Fibroblast of lung (primary cell): ENCODE data around the gene LTA4H. TPM values are rescaled to one million over a fixed set of nuclear protein-coding genes. Genes with fewer than 3 reads are reported as not detected.

Experiments
- DNase-seq, 2 donors: peaks; one replicate each; pipeline versions ENCODE4 v3.0.0 to v3.0.0-alpha.2; 2010; ENCODE audit warnings: low read depth in 2 of 2
- H2AFZ ChIP-seq: 2 replicates; pipeline ENCODE4 v1.5.1; 2012; ENCODE audit warnings: low read length, control low read depth, inconsistent platforms
- H3K27ac ChIP-seq: 2 replicates; pipeline ENCODE4 v1.5.1; 2011; ENCODE audit warnings: low read length, control low read depth; ENCODE audit not compliant: insufficient read depth
- H3K27me3 ChIP-seq: 2 replicates; pipeline ENCODE4 v1.5.1; 2011; ENCODE audit warnings: mild to moderate bottlenecking, low read length; ENCODE audit not compliant: control insufficient read depth, insufficient read depth
- H3K36me3 ChIP-seq: 2 replicates; pipeline ENCODE4 v1.5.1; 2011; ENCODE audit warnings: low read length; ENCODE audit not compliant: control insufficient read depth, insufficient read depth
- H3K4me1 ChIP-seq: 2 replicates; pipeline ENCODE4 v1.5.1; 2011; ENCODE audit warnings: low read length; ENCODE audit not compliant: control insufficient read depth, insufficient read depth; ENCODE audit errors: extremely low read depth
- H3K4me2 ChIP-seq: 2 replicates; pipeline ENCODE4 v1.5.1; 2011; ENCODE audit warnings: low read length, control low read depth; ENCODE audit not compliant: insufficient read depth; ENCODE audit errors: extremely low read depth
- H3K4me3 ChIP-seq, 4 experiments: fragments of 200-600 bp in 1 of 4; sonication (generic) in 1 of 4; replicated peaks in 1 of 4; 2 replicates each; pipeline ENCODE4 v1.5.1; 2011 to 2016; ENCODE audit warnings: low read length in 4 of 4, low read depth in 3 of 4, mild to moderate bottlenecking in 3 of 4, control low read depth in 2 of 4, inconsistent platforms in 1 of 4, mixed read lengths in 1 of 4; ENCODE audit not compliant: insufficient read depth in 1 of 4; ENCODE audit errors: control extremely low read depth in 1 of 4
- H3K79me2 ChIP-seq: 2 replicates; pipeline ENCODE4 v1.5.1; 2012; ENCODE audit warnings: mild to moderate bottlenecking, low read length, inconsistent platforms; ENCODE audit not compliant: control insufficient read depth, insufficient read depth
- H3K9ac ChIP-seq: 2 replicates; pipeline ENCODE4 v1.5.1; 2011; ENCODE audit warnings: mild to moderate bottlenecking, low read length, control low read depth; ENCODE audit not compliant: insufficient read depth
- H3K9me3 ChIP-seq: 2 replicates; pipeline ENCODE4 v1.5.1; 2012; ENCODE audit warnings: low read depth, low read length; ENCODE audit not compliant: control insufficient read depth, insufficient read depth
- H4K20me1 ChIP-seq: 2 replicates; pipeline ENCODE4 v1.5.1; 2011; ENCODE audit warnings: low read length; ENCODE audit not compliant: control insufficient read depth, insufficient read depth; ENCODE audit errors: extremely low read depth
- EZH2 ChIP-seq: IDR thresholded peaks from 2 replicates; pipeline ENCODE4 v1.5.1; 2012; ENCODE audit warnings: low read length, control low read depth, mild to moderate bottlenecking; ENCODE audit errors: missing control alignments
- polyA plus RNA-seq, 2 donors: library from polyadenylated mRNA; depleted of rRNA in 1 of 2; stranded (reverse) in 1 of 2; unstranded in 1 of 2; fragments of >200 nt; gene quantifications; 2 replicates each; pipeline ENCODE4 v1.2.1, GENCODE V29; 2011 to 2012; ENCODE audit warnings: missing spikeins in 1 of 2
- total RNA-seq: library from RNA; depleted of rRNA; stranded (reverse); fragments of >200 nt; gene quantifications from 2 replicates; pipeline ENCODE4 v1.2.1, GENCODE V29; 2014
- TF ChIP-seq, protein P1 (sequence below), 2 donors: IDR thresholded peaks in 1 of 2; conservative IDR thresholded peaks in 1 of 2; 1 replicate in 1 of 2; 2 replicates in 1 of 2; pipeline ENCODE4 v1.5.1; 2011 to 2012; ENCODE audit warnings: low read length in 2 of 2, control low read depth in 1 of 2, inconsistent platforms in 1 of 2, low read depth in 1 of 2, mild to moderate bottlenecking in 1 of 2

LTA4H gene
- total and polyA plus RNA-seq, 2 donors (not counting 1 experiment from before 2014, with no cell fraction given), result 81.1 to 100 TPM

DNA sequence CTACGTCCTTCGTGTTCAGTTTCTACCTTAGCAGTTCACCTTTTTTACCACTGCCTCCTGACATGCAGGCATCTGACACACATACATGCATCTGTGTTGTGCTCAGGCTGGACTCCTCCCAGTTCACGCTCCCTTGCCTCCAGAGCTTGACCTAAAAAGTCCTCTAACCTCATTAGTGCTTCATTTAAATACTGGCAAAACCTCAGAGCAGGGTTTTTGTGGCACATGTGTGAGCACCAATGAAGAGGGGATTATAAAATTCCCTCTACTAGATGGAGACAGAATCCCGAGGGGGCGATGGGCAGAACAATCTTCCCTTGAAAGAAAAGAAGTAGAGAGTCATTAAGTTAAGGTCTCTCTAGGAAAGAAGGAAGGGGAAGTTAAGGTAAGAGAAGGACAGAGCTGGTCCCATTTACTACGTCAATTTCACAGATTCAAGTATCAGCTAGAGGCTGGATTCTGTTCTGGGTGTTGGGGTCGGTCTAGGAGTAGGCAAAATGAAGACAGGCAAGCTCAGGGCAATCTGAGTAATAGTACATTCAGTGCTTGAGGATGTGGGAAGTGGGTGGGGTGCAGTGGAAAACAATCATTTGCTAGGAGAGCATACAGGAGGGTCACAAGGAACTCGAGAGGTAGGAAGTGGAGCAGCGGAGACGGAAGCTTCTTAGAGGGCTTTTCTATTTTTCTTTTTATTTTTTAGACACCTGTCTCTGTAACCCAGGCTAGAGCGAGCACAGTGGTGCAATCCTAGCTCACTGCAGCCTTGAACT lies 46.7 kb downstream of the LTA4H start:
- no peak for DNase-seq
- Histone ChIP-seq H2AFZ (no peak overlapping the region), H3K4me2 (no peak overlapping the region), H3K27me3 (peaks cover 5% of the 10 kb centered on the region), H3K27ac (no peak overlapping the region), H3K4me3 (no peak overlapping the region), H3K9ac (no peak overlapping the region), H4K20me1 (no peaks in the 10 kb centered on the region), H3K79me2 (no peaks in the 10 kb centered on the region), H3K4me1 (no peaks in the 10 kb centered on the region), H3K9me3 (no peaks in the 10 kb centered on the region), H3K36me3 (no peaks in the 10 kb centered on the region)
- TF ChIP-seq EZH2, result no peak
- TF ChIP-seq, protein P1, sequence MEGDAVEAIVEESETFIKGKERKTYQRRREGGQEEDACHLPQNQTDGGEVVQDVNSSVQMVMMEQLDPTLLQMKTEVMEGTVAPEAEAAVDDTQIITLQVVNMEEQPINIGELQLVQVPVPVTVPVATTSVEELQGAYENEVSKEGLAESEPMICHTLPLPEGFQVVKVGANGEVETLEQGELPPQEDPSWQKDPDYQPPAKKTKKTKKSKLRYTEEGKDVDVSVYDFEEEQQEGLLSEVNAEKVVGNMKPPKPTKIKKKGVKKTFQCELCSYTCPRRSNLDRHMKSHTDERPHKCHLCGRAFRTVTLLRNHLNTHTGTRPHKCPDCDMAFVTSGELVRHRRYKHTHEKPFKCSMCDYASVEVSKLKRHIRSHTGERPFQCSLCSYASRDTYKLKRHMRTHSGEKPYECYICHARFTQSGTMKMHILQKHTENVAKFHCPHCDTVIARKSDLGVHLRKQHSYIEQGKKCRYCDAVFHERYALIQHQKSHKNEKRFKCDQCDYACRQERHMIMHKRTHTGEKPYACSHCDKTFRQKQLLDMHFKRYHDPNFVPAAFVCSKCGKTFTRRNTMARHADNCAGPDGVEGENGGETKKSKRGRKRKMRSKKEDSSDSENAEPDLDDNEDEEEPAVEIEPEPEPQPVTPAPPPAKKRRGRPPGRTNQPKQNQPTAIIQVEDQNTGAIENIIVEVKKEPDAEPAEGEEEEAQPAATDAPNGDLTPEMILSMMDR (conservative IDR thresholded peaks at IDR 0.05 in 1 of 2, IDR thresholded peaks at IDR 0.05 in 1 of 2; ENCODE audit: low read depth in 1 of 2, low read length in 2 of 2), result no peak

DNA sequence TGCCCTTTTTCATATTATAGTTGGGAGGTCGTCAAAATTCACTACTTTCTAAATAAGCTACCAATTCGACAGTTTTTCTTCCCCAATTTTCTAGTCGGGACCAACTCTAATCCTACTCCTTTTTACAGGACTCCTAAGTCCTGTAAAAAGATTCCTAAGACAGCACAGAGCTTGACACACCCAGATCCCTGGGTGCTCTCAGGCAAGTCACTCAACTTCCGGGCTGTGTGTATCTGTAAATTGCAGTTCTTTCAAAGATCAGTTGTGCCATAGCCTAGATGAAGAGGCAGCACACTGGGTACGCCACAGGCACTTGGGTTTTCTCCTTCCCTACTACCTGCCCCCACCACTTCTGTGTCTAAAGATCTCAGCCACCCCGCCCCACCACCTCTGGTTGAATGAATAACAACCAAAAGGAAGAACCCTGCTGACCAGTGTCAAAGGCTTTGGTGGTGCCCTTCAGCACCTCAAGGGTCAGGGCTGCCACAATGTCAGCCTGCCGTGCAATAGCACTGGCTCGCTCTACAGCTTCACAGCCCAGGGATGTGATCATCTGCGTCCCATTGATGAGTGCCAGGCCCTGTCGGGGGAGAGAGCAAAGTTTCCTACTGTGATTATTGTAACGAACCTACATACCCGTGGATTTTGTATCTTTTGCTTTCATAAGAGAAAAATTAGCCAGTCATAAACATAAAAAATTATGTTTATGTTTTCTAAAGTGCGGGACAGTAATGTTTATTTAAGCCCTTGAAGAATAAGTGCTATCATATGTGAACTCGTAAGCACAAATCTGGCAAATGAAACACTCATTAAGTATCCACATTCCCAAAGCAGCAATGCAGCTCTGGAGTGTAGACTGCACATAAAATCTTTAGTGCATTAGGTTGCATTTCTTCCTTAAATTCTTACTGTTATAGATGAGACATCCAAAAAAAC lies 48.5 kb downstream of the LTA4H start:
- peaks cover 5% of the 10 kb centered on the region for H3K27me3 ChIP-seq
- no peaks in the 10 kb centered on the region for H3K9me3 ChIP-seq
- H2AFZ ChIP-seq, result no peak overlapping the region
- H3K9ac ChIP-seq, result no peak overlapping the region
- H3K27ac ChIP-seq, result no peak overlapping the region
- no peaks in the 10 kb centered on the region for H3K4me1 ChIP-seq
- H4K20me1 ChIP-seq, result no peaks in the 10 kb centered on the region
- peak in 1 of 2 donors; percentile 19 for DNase-seq
- H3K79me2 ChIP-seq, result no peaks in the 10 kb centered on the region
- no peak overlapping the region for H3K4me2 ChIP-seq
- no peaks in the 10 kb centered on the region for H3K36me3 ChIP-seq
- H3K4me3 ChIP-seq, result no peak overlapping the region
- TF ChIP-seq, protein P1 (conservative IDR thresholded peaks at IDR 0.05 in 1 of 2, IDR thresholded peaks at IDR 0.05 in 1 of 2; ENCODE audit: low read depth in 1 of 2, low read length in 2 of 2), result no peak
- no peak for TF ChIP-seq EZH2

DNA sequence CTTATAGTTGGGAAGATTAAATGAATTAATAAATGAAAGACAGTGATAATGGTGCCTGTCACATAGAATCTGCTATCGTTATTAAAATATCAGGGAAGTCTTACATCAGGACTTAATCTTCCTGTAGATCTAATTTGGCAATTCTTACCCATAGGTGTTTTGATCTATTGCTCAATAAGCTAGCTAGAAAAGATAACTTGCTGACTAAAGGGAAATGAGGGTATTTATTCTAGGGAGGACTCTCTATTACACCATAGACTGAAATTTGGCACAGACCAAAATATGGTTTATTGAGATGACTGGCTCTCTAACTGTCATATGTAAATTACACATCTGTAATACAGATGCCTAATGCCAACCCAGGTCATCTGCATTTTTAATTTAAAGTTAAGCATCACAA lies 50.7 kb downstream of the LTA4H start:
- DNase-seq, result no peak
- no peak overlapping the region for H3K9ac ChIP-seq
- H3K79me2 ChIP-seq, result no peaks in the 10 kb centered on the region
- no peak overlapping the region for H3K27ac ChIP-seq
- H4K20me1 ChIP-seq, result no peaks in the 10 kb centered on the region
- H3K4me3 ChIP-seq, result no peak overlapping the region
- no peak overlapping the region for H2AFZ ChIP-seq
- no peaks in the 10 kb centered on the region for H3K36me3 ChIP-seq
- no peak for TF ChIP-seq EZH2
- TF ChIP-seq, protein P1 (conservative IDR thresholded peaks at IDR 0.05 in 1 of 2, IDR thresholded peaks at IDR 0.05 in 1 of 2; ENCODE audit: low read depth in 1 of 2, low read length in 2 of 2), result no peak
- no peak overlapping the region for H3K4me2 ChIP-seq
- H3K27me3 ChIP-seq, result peaks cover 5% of the 10 kb centered on the region
- H3K9me3 ChIP-seq, result no peaks in the 10 kb centered on the region
- H3K4me1 ChIP-seq, result no peaks in the 10 kb centered on the region
